GM12892 (cell line): ENCODE data around the gene C5orf24.

Source experiments
- POLR2A ChIP-seq: IDR thresholded peaks from 2 replicates; pipeline ENCODE4 v1.6.1; 2011; ENCODE audit warnings: low read depth, low read length, control low read depth
- POLR2AphosphoS5 ChIP-seq: IDR thresholded peaks from 2 replicates; pipeline ENCODE4 v1.6.1; 2011; ENCODE audit warnings: low read depth, low read length, control low read depth

GRCh38 chr5:134887593-134888159, 41.9 kb downstream of the C5orf24 start:
- TF ChIP-seq POLR2A (no peak), POLR2AphosphoS5 (no peak)
